ENCODE data around the gene RASSF7. TPM values are rescaled to one million over a fixed set of nuclear protein-coding genes. Genes with fewer than 3 reads are reported as not detected.
A peak's percentile ranks its signal among the peaks of the same experiment; 100 is the strongest.

Gene RASSF7
- total RNA-seq, 2 experiments from 2014 or later = 16.8 to 17.3 TPM

GRCh38 chr11:562046-562645 lies 1.4 kb downstream of the RASSF7 start:
- DNase-seq (no peak), ATAC-seq (no peak)
- Mint-ChIP-seq H3K27me3 (no peaks in the 10 kb centered on the region), H3K36me3 (ENCODE audit: low read depth) (peaks cover 16% of the 10 kb centered on the region), H3K9me3 (no peaks in the 10 kb centered on the region), H3K4me1 (ENCODE audit: low read depth) (peaks cover 9% of the 10 kb centered on the region), H3K27ac (no peak overlapping the region), H3K4me3 (peak overlapping the region; percentile 89)
- intact Hi-C loops (cut with micrococcal nuclease) = no loop called here
- ChIA-PET POLR2A (interaction anchor here (1.2 to 2.0 kb wide), 4 partner anchors 14 to 26 kb away, joined by 3 to 8 read pairs (median 4); partner anchors contain the start of genes LRRC56 and PHRF1), CTCF (interaction anchor here (1.3 to 1.4 kb wide), 2 partner anchors 43 to 134 kb away, joined by 3 read pairs; partner anchors contain the start of gene TMEM80)
- no peak for TF ChIP-seq CTCF (IDR thresholded peaks at IDR 0.05)

- CTCF ChIA-PET = interaction anchor here (2.9 kb wide), 1 partner anchor 8 kb away, joined by 14 read pairs; no protein-coding TSS in a partner anchor
- ATAC-seq (no peak), DNase-seq (no peak)
- no peak overlapping the region for H3K4me3 Mint-ChIP-seq
- H3K27me3 Mint-ChIP-seq = no peaks in the 10 kb centered on the region
- H3K4me1 Mint-ChIP-seq (ENCODE audit: low read depth) = peaks cover 9% of the 10 kb centered on the region
- intact Hi-C loops (cut with micrococcal nuclease) = no loop called here
- H3K9me3 Mint-ChIP-seq = no peaks in the 10 kb centered on the region
- TF ChIP-seq CTCF (IDR thresholded peaks at IDR 0.05) = no peak
- POLR2A ChIA-PET = interaction anchor here (0.6 to 2.0 kb wide), 3 partner anchors 9 to 53 kb away, joined by 3 to 8 read pairs (median 3); partner anchors contain the start of genes IRF7 and PHRF1
- peaks cover 23% of the 10 kb centered on the region for H3K36me3 Mint-ChIP-seq (ENCODE audit: low read depth)
- no peak overlapping the region for H3K27ac Mint-ChIP-seq
Measured at GRCh38 chr11:563066-563811, 2.5 kb downstream of the RASSF7 start.

- no peak for DNase-seq
- Mint-ChIP-seq H3K4me3 (no peak overlapping the region), H3K4me1 (ENCODE audit: low read depth) (peaks cover 9% of the 10 kb centered on the region), H3K9me3 (no peaks in the 10 kb centered on the region), H3K27me3 (no peaks in the 10 kb centered on the region), H3K36me3 (ENCODE audit: low read depth) (peaks cover 23% of the 10 kb centered on the region), H3K27ac (no peak overlapping the region)
- POLR2A ChIA-PET = interaction anchor here (0.6 to 1.2 kb wide), 3 partner anchors 8 to 52 kb away, joined by 3 read pairs; partner anchors contain the start of gene IRF7
- CTCF ChIA-PET = interaction anchor here (1.2 to 2.9 kb wide), 3 partner anchors 9 to 165 kb away, joined by 3 to 14 read pairs (median 3); no protein-coding TSS in a partner anchor
- ATAC-seq = no peak
- no peak for TF ChIP-seq CTCF (IDR thresholded peaks at IDR 0.05)
- intact Hi-C loops (cut with micrococcal nuclease) = no loop called here
Measured at GRCh38 chr11:563812-564578, 3.2 kb downstream of the RASSF7 start.

- DNase-seq = no peak
- ChIA-PET POLR2A (interaction anchor here (0.8 to 1.5 kb wide), 3 partner anchors 10 to 72 kb away, joined by 3 to 5 read pairs (median 3); partner anchors contain the start of gene PHRF1), CTCF (interaction anchor here (1.1 to 2.9 kb wide), 5 partner anchors 11 to 160 kb away, joined by 3 to 14 read pairs (median 5); no protein-coding TSS in a partner anchor)
- peak overlapping the region; percentile 88 for H3K4me3 Mint-ChIP-seq
- TF ChIP-seq CTCF (IDR thresholded peaks at IDR 0.05) = peak; percentile 15
- intact Hi-C loops (cut with micrococcal nuclease) = no loop called here
- no peaks in the 10 kb centered on the region for H3K9me3 Mint-ChIP-seq
- no peak overlapping the region for H3K27ac Mint-ChIP-seq
- no peak for ATAC-seq
- no peaks in the 10 kb centered on the region for H3K27me3 Mint-ChIP-seq
- H3K4me1 Mint-ChIP-seq (ENCODE audit: low read depth) = peaks cover 4% of the 10 kb centered on the region
- H3K36me3 Mint-ChIP-seq (ENCODE audit: low read depth) = peaks cover 23% of the 10 kb centered on the region
Measured at GRCh38 chr11:565921-566509, 5.2 kb downstream of the RASSF7 start.
